Stimulated activated CD4-positive, alpha-beta T cell treated with anti-CD3 and anti-CD28 coated beads, Interleukin-15, amount 100 ng/mL, for 48 hours (primary cell): ENCODE measurements around the gene PDE6B.
A peak's percentile ranks its signal among the peaks of the same experiment; 100 is the strongest.
"Not testable (repeated sequence)": the region's sequence is repeated elsewhere in the genome, so short reads cannot be mapped to it uniquely, and the experiment has no call there.

Experiments used
- DNase-seq, 2 donors: peaks; one replicate each; pipeline ENCODE4 v3.0.0-alpha.2; 2020; ENCODE audit warnings: low read depth in 2 of 2

PDE6B gene

DNA sequence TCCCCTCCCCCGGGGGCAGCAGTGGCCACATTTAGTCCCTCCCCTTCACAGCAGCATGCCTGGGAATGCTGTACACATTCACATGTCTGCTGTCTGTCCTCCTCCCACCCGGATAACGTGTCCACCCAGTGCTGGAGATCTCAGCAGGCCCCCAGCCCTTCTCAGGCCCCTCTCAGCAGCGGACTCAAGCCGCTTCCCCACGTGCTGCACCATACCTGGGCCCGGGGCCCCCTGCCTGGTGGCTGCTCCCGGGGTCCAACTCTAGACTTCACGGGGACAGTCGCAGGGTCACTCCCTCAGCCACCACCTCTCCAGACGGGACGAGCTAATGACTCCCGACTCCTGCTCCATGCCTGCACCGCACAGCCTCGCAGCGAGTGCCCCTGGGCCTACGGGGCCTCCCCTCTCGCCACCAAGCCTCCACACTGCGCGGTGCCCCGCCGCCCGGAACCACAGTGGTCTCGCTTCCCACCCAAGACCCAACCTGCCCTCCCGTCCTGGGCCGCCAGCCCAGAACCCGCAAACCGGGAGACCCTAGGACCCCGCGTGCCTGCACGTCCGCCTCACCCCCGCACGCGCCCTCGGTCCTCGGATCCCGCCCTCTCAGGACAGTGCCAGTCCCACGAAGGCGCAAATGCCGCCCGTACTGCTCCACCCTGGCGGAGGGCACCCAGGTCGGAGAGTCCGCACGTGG is 79.0 kb downstream of the PDE6B start:
- DNase-seq, result no peak

DNA sequence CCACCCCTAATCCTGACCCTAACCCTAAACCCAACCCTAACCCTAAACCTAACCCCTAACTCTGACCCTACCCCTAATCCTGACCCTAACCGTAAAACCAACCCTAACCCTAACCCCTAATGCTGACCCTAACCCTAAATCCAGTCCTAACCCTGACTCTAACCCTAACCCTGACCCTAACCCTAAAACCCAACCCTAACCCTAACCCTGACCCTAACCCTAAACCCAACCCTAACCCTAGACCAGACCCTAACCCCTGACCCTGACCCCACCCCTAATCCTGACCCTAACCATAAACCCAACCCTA is 79.6 kb downstream of the PDE6B start:
- DNase-seq, result no peak

DNA sequence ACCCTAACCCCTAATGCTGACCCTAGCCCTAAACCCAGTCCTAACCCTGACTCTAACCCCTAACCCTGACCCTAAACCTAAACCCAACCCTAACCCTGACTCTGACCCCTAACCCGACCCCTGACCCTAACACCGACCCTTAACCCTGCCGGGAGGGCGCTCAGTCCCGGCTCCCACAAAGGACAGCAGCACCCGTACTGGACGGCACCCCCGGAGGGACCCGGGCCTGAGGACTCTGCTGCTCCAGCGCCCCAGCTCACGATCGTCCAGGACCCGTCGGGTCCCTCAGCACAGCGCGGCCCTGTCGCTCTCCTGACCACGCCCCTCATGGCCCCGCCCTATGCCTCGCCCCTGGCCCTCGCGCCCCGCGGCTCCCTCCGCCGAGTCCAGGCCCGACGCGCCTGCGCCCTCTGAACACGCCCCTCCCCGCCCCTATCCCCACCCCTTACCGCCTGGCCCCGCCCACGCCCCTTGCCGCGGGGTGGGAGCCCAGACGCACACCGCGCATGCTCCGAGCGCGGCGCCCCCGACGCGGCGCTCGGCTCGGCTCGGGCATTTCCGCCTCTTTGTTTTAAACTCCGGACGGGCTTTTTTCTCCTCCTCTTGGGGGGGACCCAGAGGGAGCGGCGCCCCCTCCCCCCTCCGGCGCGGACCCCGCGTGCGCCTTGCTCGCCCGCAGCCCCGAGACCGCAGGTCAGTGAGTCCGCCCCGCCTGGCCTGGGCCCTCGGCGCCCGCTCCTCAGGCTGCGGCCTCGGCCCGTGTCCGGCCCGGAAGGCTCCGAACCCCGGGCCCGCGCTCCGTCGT is 80.1 kb downstream of the PDE6B start, which contains the start of gene PCGF3:
TSS of gene PCGF3 (plus strand) at position 555 of the 805 bp plus-strand sequence. CDS start 27,849 bp downstream, outside the sequence.
- DNase-seq, result peak; percentile 97 to 98

DNA sequence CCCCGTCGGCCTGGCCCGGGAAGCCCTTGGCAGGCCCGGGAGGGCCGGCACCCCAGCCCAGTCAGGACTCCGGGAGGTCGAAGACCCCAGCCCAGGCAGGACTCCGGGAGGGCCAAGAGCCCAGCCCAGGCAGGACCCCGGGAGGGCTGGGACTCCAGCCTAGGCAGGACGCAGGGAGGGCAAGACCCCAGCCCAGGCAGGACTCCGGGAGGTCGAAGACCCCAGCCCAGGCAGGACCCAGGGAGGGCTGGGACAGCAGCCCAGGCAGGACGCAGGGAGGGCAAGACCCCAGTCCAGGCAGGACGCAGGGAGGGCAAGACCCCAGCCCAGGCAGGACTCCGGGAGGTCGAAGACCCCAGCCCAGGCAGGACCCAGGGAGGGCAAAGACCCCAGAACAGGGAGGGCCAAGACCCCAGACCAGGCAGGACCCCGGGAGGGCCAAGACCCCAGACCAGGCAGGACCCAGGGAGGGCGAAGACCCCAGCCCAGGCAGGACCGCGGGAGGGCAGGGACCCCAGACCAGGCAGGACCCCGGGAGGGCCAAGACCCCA is 80.8 kb downstream of the PDE6B start:
- DNase-seq, result not testable (repeated sequence)

DNA sequence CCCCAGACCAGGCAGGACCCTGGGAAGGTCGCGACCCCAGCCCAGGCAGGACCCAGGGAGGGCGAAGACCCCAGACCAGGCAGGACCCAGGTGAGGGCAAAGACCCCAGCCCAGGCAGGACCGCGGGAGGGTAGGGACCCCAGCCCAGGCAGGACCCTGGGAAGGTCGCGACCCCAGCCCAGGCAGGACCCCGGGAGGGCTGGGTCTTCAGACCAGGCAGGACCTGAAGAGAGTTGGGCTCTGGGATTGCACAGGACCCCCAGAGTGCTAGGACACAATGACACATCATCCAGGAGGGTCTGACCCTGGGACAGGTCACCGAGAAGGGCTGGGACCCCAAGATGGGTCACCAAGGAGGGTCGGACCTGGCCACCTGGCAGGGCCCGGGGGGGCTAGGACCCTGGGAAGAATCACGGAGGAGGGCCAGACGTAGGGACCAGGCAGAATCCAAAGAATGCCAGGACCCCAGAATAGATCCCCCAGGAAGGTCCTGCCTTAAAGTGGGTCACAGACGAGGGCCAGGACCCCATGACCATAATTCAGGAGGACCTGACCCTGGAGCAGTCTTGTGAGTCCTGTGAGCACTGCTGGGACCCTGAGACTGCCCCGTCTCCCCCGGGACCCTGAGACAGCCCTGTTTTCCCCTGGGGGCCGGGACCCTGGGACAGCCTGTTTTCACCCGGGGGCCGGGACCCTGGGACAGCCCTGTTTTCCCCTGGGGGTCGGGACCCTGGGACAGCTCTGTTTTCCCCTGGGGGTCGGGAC is 81.6 kb downstream of the PDE6B start:
- DNase-seq, result no peak

DNA sequence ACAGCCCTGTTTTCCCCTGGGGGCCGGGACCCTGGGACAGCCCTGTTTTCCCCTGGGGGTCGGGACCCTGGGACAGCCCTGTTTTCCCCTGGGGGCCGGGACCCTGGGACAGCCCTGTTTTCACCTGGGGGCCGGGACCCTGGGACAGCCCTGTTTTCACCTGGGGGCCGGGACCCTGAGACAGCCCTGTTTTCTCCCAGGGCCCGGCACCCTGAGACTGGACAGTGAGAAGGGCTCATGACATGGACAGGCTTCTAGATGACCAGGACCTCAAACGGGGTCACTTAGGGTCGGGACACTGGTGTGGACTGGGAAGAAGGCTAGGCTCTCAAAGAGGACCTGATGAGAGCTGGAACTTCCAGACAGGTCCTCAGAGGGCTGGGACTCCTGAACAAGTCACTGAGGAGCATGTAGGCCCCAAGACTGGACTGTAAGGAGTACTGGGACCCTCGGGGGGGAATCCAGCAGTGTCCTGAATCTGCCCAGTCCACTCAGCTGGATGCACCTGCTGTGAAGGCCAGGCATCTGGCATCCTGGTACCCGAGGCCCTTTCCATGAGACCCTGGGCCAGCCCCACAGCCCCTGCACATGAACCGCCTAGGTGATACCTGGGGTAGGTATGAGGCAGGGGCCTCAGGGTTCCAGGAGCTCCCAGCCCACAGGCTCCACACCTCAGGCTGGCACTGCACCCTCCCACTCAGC is 82.7 kb downstream of the PDE6B start:
- DNase-seq, result no peak

DNA sequence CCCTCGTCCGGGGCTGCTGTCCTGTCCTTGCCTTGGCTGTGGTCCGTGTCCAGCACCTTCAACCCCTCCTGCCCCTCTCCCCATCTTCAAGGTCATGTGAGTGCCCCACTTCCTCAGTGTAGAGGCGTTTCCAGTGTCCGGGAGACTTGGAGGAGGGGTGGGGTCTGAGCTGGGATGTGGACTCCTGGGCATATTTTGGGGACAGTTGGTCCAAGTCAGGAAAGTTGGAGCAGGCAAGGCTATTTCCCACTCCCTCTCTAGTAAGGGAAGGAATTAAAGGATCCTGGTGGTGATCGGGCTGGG is 83.2 kb downstream of the PDE6B start:
- no peak for DNase-seq

DNA sequence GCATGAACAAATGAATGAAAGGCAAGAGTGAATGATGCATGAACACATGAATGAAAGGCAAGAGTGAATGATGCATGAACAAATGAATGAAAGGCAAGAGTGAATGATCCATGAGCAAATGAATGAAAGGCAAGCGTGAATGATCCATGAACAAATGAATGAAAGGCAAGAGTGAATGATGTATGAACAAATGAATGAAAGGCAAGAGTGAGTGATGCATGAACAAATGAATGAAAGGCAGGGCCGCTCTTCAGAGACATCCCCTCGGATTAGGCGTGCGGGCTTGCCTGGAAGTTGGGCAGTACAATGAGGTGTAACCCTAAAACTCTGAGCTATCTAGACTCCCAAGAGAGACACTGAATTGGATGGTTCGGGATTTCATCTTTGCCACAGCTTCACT is 84.0 kb downstream of the PDE6B start:
- DNase-seq, result no peak

DNA sequence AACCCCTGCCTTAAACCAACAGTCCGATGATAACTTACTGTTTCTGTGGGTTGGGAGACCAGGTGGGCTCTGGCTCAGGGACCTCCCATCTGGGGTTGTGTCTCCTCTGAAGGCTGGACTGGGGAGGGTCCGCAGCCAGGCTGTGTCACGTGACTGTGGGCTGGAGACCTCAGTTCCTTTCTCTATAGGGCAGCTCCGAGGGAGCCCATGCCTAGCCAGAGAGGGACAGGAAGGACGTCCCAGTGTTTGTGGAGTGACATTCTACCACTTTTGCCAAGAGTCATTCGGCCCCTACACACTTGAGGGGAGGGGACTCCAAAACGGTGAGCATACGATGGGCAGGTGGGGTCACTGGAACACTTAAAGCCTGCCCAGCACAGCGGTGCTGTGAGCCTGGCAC is 84.7 kb downstream of the PDE6B start:
- no peak for DNase-seq

DNA sequence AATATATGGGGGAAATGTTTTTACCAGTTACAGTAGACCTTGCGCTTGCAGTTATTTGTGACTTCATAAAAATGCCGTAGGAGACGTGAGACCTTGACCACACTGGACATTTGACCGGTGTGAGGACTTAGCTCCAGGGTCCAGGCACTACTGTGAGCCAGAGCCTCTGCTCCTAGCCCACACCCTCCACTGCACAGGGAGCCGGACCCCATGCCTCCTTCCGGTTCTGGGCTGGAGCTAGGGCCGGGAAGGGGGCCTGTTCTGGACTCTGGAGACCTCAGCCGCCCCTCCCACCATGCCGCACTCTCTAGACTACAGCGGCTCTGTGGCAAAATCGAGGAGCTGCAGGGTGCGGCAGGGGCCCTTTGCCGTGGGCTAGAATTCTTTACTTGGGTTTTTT is 85.5 kb downstream of the PDE6B start:
- no peak for DNase-seq

DNA sequence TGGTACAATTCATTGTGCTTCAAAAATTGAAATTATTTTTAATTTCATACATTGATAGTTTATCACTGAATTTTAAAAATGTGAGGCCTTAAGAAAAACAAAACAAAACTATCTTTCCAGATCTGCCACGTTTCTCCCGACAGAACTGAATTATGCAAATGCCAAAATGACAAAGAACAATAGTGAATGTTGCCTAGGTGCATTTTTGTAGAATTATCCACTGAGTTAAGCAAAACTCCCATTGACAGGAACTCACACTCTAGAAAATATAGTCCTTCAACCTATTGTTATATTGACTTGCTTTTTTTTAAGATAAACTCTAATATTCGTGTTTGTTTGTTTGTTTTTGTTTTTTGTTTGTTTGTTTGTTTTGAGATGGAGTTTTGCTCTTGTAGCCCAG is 86.7 kb downstream of the PDE6B start:
- no peak for DNase-seq

DNA sequence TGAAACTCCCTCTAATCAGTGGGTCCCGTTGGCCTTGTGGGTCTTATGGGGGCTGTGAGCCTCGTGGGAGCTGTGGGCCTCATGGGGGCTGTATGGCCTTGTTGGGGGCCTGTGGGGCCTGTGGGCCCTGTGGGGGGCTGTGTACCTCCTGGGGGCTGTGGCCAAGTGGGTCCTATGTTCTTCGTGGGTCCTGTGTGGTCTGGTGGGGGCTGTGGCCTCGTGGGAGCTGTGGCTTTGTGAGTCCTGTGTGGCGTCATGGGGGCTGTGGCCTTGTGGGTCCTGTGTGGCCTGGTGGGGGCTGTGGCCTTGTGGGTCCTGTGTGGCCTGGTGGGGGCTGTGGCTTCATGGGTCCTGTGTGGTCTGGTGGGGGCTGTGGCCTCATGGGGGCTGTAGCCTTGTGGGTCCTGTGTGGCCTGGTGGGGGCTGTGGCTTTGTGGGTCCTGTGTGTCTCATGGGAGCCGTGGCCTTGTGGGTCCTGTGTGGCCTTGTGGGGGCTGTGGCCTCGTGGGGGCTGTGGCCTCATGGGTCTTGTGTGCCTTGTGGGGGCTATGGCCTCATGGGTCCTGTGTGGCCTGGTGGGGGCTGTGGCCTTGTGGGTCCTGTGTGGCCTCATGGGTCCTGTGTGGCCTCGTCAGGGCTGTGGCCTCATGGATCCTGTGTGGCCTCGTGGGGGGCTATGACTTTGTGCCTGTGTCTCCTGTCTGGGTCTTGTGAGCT is 87.7 kb downstream of the PDE6B start:
- DNase-seq, result no peak

DNA sequence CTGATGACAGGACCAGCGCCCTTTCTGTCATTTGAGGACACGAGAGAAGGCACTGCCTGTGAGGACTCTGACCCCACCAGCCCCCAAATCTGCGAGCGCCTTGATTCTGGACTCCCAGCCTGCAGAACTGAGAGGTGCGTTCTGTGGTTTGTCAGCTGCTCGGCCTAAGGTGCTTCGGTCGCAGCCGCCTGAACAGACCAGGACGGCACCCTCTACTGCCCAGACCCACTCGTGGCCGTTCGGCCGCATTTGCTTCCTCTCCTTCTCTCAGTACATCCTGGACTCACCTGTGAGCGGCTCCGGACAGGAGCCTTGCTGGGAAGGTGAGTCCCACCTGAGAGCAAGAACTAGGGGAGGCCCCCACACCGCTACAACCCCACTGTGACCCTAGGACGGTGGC is 88.7 kb downstream of the PDE6B start:
- no peak for DNase-seq

DNA sequence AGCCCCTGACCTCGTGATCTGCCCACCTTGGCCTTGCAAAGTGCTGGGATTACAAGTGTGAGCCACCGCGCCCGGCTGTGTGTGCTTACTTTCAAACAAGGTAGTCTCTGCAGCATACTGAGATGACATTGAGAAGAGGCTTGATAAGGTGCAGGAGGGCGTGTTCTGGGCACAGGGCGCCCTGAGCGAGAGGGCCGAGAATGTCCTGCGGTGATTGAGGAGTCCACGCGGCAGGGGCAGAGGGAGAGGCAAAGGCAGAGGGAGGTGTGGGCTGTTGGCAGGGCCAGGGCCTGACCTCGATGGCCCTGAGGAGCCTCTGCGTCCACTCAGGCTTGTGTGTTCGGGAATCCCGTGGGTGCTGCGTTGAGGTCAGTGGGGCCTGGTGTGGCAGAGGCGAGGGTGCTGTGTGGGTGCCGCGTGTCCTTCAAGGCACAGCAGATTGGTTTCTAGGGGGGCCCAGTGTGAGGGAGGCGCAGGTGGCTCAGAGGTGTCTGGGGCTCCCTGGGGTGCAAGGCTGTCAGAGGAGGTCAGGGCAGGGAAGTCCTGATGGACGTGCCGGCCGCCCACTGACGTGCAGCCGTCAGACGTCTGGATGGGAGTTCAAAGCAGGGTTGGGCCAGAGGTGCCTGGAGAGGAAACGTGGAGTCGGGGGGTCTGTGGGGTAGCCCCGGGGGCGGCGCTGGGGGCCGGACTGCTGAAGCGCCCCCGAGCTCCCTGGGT is 92.4 kb downstream of the PDE6B start:
- no peak for DNase-seq

DNA sequence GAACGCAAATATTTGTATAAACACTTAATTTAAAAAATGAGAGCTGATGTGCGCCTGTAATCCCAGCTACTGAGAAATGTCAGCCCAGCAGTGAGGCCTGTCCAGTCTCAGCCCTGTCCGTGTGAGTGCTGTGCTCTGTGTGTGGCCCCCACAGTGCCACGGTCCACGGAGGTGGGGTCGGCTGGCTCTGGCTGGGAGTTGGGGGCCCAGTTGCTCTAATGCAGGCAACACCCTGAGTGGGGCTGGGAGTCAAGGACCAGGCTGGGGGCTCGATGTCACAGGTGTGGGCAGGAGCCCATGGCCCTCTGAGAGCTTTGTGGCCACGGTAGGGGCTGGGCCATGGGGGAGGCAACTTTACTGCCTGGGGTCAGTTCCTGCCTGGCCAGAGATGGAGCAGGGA is 93.1 kb downstream of the PDE6B start:
- no peak for DNase-seq
